ENCODE measurements around the gene GNA12. TPM values are rescaled to one million over a fixed set of nuclear protein-coding genes. Genes with fewer than 3 reads are reported as not detected.
A peak's percentile ranks its signal among the peaks of the same experiment; 100 is the strongest.

The GNA12 gene
- total RNA-seq, 2 experiments from 2014 or later: 19.5 to 22.6 TPM

DNA sequence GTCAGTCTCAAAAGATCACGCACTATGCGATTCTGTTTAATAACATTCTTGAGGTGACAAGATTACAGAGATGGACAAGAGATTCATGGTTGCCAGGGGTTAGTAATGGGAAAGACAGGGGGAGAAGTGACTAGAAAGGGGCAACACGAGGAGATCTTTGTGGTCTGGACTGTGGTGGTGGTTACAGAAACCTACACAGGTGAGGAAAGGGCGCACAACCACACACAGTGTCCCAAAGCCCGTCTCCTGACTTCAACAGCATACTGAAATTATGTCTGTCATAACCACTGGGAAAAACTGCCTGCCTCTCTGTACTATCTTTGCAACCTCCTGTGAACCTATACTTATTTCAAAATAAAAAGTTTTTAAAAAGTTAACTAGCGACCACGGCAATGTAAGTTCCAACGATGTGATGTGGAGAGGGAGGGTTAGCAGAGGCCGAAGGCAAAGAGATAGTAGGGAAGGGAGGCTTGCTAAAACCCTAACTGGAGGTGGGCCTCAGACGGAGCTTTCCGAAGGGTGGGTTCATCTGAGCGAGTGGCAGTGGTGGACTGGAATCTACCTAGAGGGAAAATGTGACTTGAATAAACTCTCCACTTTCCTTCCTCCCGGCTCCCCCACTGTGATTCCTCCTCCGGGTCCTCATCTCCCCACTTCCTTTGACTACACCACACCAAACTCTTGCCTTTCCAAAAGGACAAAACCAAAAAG, 43.7 kb downstream of the GNA12 start:
- no peaks in the 10 kb centered on the region for H3K9me3 Mint-ChIP-seq (ENCODE audit: low read depth)
- no peak overlapping the region for H3K27ac Mint-ChIP-seq
- POLR2A ChIA-PET: no interaction called here
- no peak overlapping the region for H3K4me3 Mint-ChIP-seq
- no peak for DNase-seq
- ATAC-seq: no peak
- CTCF ChIA-PET: no interaction called here
- no peaks in the 10 kb centered on the region for H3K36me3 Mint-ChIP-seq (ENCODE audit: low read depth)
- H3K4me1 Mint-ChIP-seq: peaks cover 43% of the 10 kb centered on the region
- H3K27me3 Mint-ChIP-seq: no peaks in the 10 kb centered on the region
- intact Hi-C loops (cut with DNase I, micrococcal nuclease): no loop called here

- H3K27me3 Mint-ChIP-seq: no peaks in the 10 kb centered on the region
- H3K27ac Mint-ChIP-seq: no peak overlapping the region
- CTCF ChIA-PET: interaction anchor here (0.7 kb wide), 1 partner anchor 8 kb away, joined by 3 read pairs; no protein-coding TSS in a partner anchor
- no peaks in the 10 kb centered on the region for H3K9me3 Mint-ChIP-seq (ENCODE audit: low read depth)
- intact Hi-C loops (cut with DNase I, micrococcal nuclease): no loop called here
- no peak for DNase-seq
- peaks cover 43% of the 10 kb centered on the region for H3K4me1 Mint-ChIP-seq
- peaks cover 5% of the 10 kb centered on the region for H3K36me3 Mint-ChIP-seq (ENCODE audit: low read depth)
- peak; percentile 44 for ATAC-seq
- H3K4me3 Mint-ChIP-seq: no peak overlapping the region
- POLR2A ChIA-PET: no interaction called here
Observed at GRCh38 chr7:2799253-2799652, 44.9 kb downstream of the GNA12 start.

- Mint-ChIP-seq H3K27me3 (no peaks in the 10 kb centered on the region), H3K9me3 (ENCODE audit: low read depth) (no peaks in the 10 kb centered on the region), H3K36me3 (ENCODE audit: low read depth) (peaks cover 9% of the 10 kb centered on the region), H3K4me1 (peaks cover 43% of the 10 kb centered on the region), H3K27ac (no peak overlapping the region), H3K4me3 (no peak overlapping the region)
- POLR2A ChIA-PET: no interaction called here
- DNase-seq: no peak
- CTCF ChIA-PET: interaction anchor here (1.1 kb wide), 1 partner anchor 78 kb away, joined by 4 read pairs; no protein-coding TSS in a partner anchor
- intact Hi-C loops (cut with DNase I, micrococcal nuclease): no loop called here
- no peak for ATAC-seq
Observed at GRCh38 chr7:2798669-2799068, 45.4 kb downstream of the GNA12 start.

- ChIA-PET CTCF (no interaction called here), POLR2A (no interaction called here)
- Mint-ChIP-seq H3K36me3 (ENCODE audit: low read depth) (peaks cover 24% of the 10 kb centered on the region), H3K4me1 (peaks cover 27% of the 10 kb centered on the region), H3K9me3 (ENCODE audit: low read depth) (no peaks in the 10 kb centered on the region), H3K27me3 (no peaks in the 10 kb centered on the region), H3K4me3 (no peak overlapping the region), H3K27ac (no peak overlapping the region)
- ATAC-seq: no peak
- DNase-seq: no peak
- intact Hi-C loops (cut with DNase I, micrococcal nuclease): no loop called here
Observed at GRCh38 chr7:2796358-2797352, 47.5 kb downstream of the GNA12 start.

- no peak overlapping the region for H3K4me3 Mint-ChIP-seq
- intact Hi-C loops (cut with DNase I, micrococcal nuclease): no loop called here
- ATAC-seq: no peak
- H3K4me1 Mint-ChIP-seq: peaks cover 19% of the 10 kb centered on the region
- H3K27me3 Mint-ChIP-seq: no peaks in the 10 kb centered on the region
- no peak for DNase-seq
- no peaks in the 10 kb centered on the region for H3K9me3 Mint-ChIP-seq (ENCODE audit: low read depth)
- no peak overlapping the region for H3K27ac Mint-ChIP-seq
- H3K36me3 Mint-ChIP-seq (ENCODE audit: low read depth): peaks cover 24% of the 10 kb centered on the region
- CTCF ChIA-PET: no interaction called here
- POLR2A ChIA-PET: no interaction called here
Observed at GRCh38 chr7:2795906-2796305, 48.2 kb downstream of the GNA12 start.

- H3K4me3 Mint-ChIP-seq: no peak overlapping the region
- H3K9me3 Mint-ChIP-seq (ENCODE audit: low read depth): no peaks in the 10 kb centered on the region
- H3K36me3 Mint-ChIP-seq (ENCODE audit: low read depth): peaks cover 24% of the 10 kb centered on the region
- DNase-seq (no peak), ATAC-seq (no peak)
- ChIA-PET POLR2A (no interaction called here), CTCF (interaction anchor here (0.8 kb wide), 1 partner anchor 85 kb away, joined by 3 read pairs; no protein-coding TSS in a partner anchor)
- H3K27ac Mint-ChIP-seq: no peak overlapping the region
- no peaks in the 10 kb centered on the region for H3K27me3 Mint-ChIP-seq
- intact Hi-C loops (cut with DNase I, micrococcal nuclease): no loop called here
- peaks cover 10% of the 10 kb centered on the region for H3K4me1 Mint-ChIP-seq
Observed at GRCh38 chr7:2794836-2795636, 49.1 kb downstream of the GNA12 start.

- CTCF ChIA-PET: interaction anchor here (0.5 kb wide), 1 partner anchor 66 kb away, joined by 3 read pairs; no protein-coding TSS in a partner anchor
- Mint-ChIP-seq H3K9me3 (ENCODE audit: low read depth) (no peaks in the 10 kb centered on the region), H3K4me3 (no peak overlapping the region), H3K27me3 (no peaks in the 10 kb centered on the region), H3K36me3 (ENCODE audit: low read depth) (peaks cover 24% of the 10 kb centered on the region), H3K27ac (no peak overlapping the region), H3K4me1 (no peaks in the 10 kb centered on the region)
- ATAC-seq: no peak
- POLR2A ChIA-PET: no interaction called here
- intact Hi-C loops (cut with DNase I, micrococcal nuclease): no loop called here
- DNase-seq: no peak
Observed at GRCh38 chr7:2792856-2793487, 51.1 kb downstream of the GNA12 start.

GRCh38 chr7:2792235-2792634, 51.9 kb downstream of the GNA12 start:
- H3K27ac Mint-ChIP-seq: no peak overlapping the region
- H3K9me3 Mint-ChIP-seq (ENCODE audit: low read depth): no peaks in the 10 kb centered on the region
- POLR2A ChIA-PET: no interaction called here
- peaks cover 24% of the 10 kb centered on the region for H3K36me3 Mint-ChIP-seq (ENCODE audit: low read depth)
- intact Hi-C loops (cut with DNase I, micrococcal nuclease): no loop called here
- CTCF ChIA-PET: no interaction called here
- no peak overlapping the region for H3K4me3 Mint-ChIP-seq
- no peaks in the 10 kb centered on the region for H3K4me1 Mint-ChIP-seq
- ATAC-seq (no peak), DNase-seq (no peak)
- H3K27me3 Mint-ChIP-seq: no peaks in the 10 kb centered on the region

- ChIA-PET POLR2A (interaction anchor here (0.6 kb wide), 1 partner anchor 1395 kb away, joined by 9 read pairs; no protein-coding TSS in a partner anchor), CTCF (interaction anchor here (0.5 to 1.6 kb wide), 2 partner anchors 8 to 11 kb away, joined by 3 read pairs; no protein-coding TSS in a partner anchor)
- Mint-ChIP-seq H3K36me3 (ENCODE audit: low read depth) (peaks cover 26% of the 10 kb centered on the region), H3K9me3 (ENCODE audit: low read depth) (no peaks in the 10 kb centered on the region), H3K27me3 (no peaks in the 10 kb centered on the region), H3K4me1 (no peaks in the 10 kb centered on the region), H3K27ac (no peak overlapping the region), H3K4me3 (no peak overlapping the region)
- ATAC-seq: no peak
- DNase-seq: no peak
- intact Hi-C loops (cut with DNase I, micrococcal nuclease): no loop called here
Observed at GRCh38 chr7:2791390-2791789, 52.7 kb downstream of the GNA12 start.

DNA sequence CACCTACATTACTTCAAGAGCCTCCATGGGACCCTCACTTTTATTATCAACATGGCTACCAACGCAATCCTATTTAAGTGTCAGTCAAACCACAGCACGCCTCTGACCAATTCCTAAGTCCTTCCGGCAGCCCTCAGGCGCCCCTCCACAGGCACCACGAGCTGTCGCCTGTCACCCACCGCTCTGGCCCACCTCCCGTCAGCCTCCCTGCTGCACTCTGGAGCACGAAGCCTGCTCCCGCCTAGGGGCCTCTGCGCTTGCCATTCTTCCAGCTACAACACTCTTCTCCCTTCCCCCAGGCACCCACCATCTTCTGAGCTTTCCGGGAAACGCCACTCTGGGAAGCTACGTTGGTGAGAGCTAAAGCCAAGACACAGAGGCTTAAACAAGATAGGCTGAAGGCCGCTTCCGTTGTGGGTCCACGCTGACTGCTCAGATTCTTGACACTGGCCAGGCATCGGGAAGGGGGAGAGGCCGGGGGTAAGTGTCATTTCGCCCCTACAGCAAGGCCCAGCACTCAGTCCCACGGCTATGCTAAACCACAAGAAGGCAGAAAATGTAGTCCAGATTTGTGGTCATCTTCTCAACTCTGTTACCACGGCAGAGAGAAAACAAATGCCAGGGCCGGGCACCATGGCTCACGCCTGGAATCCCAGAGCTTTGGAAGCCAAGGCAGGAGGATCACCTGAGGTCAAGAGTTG, 56.7 kb downstream of the GNA12 start:
- intact Hi-C loops (cut with DNase I, micrococcal nuclease): no loop called here
- H3K27me3 Mint-ChIP-seq: no peaks in the 10 kb centered on the region
- no peaks in the 10 kb centered on the region for H3K9me3 Mint-ChIP-seq (ENCODE audit: low read depth)
- peaks cover 14% of the 10 kb centered on the region for H3K4me1 Mint-ChIP-seq
- DNase-seq: no peak
- ATAC-seq: no peak
- no peak overlapping the region for H3K4me3 Mint-ChIP-seq
- H3K36me3 Mint-ChIP-seq (ENCODE audit: low read depth): peaks cover 13% of the 10 kb centered on the region
- ChIA-PET POLR2A (interaction anchor here (0.6 kb wide), 1 partner anchor 414 kb away, joined by 3 read pairs; no protein-coding TSS in a partner anchor), CTCF (interaction anchor here (0.7 to 1.4 kb wide), 2 partner anchors 77 to 197 kb away, joined by 3 to 5 read pairs; no protein-coding TSS in a partner anchor)
- no peak overlapping the region for H3K27ac Mint-ChIP-seq

All from activated CD4-positive, alpha-beta T cell treated with anti-CD3 and anti-CD28 coated beads for 36 hours (primary cell).